ENCODE data around the gene MT1HL1.

Gene MT1HL1

GRCh38 chr1:236959112-236959511 is 45.1 kb downstream of the MT1HL1 start:
- H4K20me1 ChIP-seq (ENCODE audit: control insufficient read depth, insufficient read depth, low read depth, low read length): no peaks in the 10 kb centered on the region
- no peaks in the 10 kb centered on the region for H3F3A ChIP-seq (ENCODE audit: control insufficient read depth, insufficient read depth)
- H3K79me2 ChIP-seq (ENCODE audit: control insufficient read depth, low read length): no peaks in the 10 kb centered on the region
- no peak overlapping the region for H3K4me3 ChIP-seq (ENCODE audit: low read length)
- H3K27me3 ChIP-seq (ENCODE audit: control insufficient read depth, low read length): no peaks in the 10 kb centered on the region
- no peak overlapping the region for H3K27ac ChIP-seq (ENCODE audit: low read depth, low read length)
- H3K36me3 ChIP-seq (ENCODE audit: control insufficient read depth, low read length): no peaks in the 10 kb centered on the region
- H3K4me2 ChIP-seq (ENCODE audit: low read length): no peak overlapping the region
- H3K4me1 ChIP-seq (ENCODE audit: control insufficient read depth, low read length): no peaks in the 10 kb centered on the region
- no peaks in the 10 kb centered on the region for H3K9me3 ChIP-seq (ENCODE audit: control insufficient read depth, insufficient read depth, low read length)
- no peak for TF ChIP-seq CTCF (IDR thresholded peaks at IDR 0.05; ENCODE audit: low read depth, low read length, poor library complexity, severe bottlenecking)
- TF ChIP-seq EZH2phosphoT487 (IDR thresholded peaks at IDR 0.05; ENCODE audit: borderline replicate concordance, low read length): no peak
- H3K9me2 ChIP-seq (replicated peaks; ENCODE audit: control insufficient read depth, low read length): no peaks in the 10 kb centered on the region

DNA sequence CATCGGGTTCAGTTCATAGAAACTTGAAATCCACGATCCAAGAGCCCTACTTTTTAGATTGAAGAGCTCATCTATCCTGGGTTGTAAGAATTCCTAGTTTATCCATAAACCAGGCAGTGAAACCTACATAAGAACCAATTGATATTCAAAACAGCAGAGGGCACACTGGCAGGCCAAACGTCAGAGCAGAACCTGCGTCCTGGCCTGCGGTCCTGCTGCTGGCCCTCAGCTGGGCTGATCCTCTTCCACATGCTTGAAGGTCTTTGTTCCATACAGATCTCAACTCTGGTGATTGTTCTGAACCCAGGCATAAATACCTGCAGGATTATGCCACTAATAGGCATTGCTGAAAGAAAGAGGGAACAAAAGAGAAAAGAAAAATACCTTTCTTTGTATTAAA is 47.0 kb downstream of the MT1HL1 start:
- Histone ChIP-seq H3K79me2 (ENCODE audit: control insufficient read depth, low read length) (no peaks in the 10 kb centered on the region), H3K4me2 (ENCODE audit: low read length) (no peak overlapping the region), H3K27me3 (ENCODE audit: control insufficient read depth, low read length) (no peaks in the 10 kb centered on the region), H3K4me1 (ENCODE audit: control insufficient read depth, low read length) (no peaks in the 10 kb centered on the region), H3K4me3 (ENCODE audit: low read length) (no peak overlapping the region), H3K27ac (ENCODE audit: low read depth, low read length) (no peak overlapping the region), H3K36me3 (ENCODE audit: control insufficient read depth, low read length) (no peaks in the 10 kb centered on the region), H3K9me3 (ENCODE audit: control insufficient read depth, insufficient read depth, low read length) (no peaks in the 10 kb centered on the region), H4K20me1 (ENCODE audit: control insufficient read depth, insufficient read depth, low read depth, low read length) (no peaks in the 10 kb centered on the region), H3K9me2 (replicated peaks; ENCODE audit: control insufficient read depth, low read length) (no peaks in the 10 kb centered on the region), H3F3A (ENCODE audit: control insufficient read depth, insufficient read depth) (no peaks in the 10 kb centered on the region)
- TF ChIP-seq CTCF (IDR thresholded peaks at IDR 0.05; ENCODE audit: low read depth, low read length, poor library complexity, severe bottlenecking) (no peak), EZH2phosphoT487 (IDR thresholded peaks at IDR 0.05; ENCODE audit: borderline replicate concordance, low read length) (no peak)
